GM12891 (cell line): ENCODE measurements around the gene CCR5.

Source experiments
- DNase-seq: peaks from one replicate; pipeline ENCODE4 v3.0.0; 2011; ENCODE audit warnings: low spot score; ENCODE audit not compliant: insufficient read length
- FAIRE-seq: peaks from 2 replicates; lab custom pipeline; 2011; peaks lifted over from hg19 to GRCh38; lab: Jason Lieb, UNC
- PAX5 ChIP-seq: IDR thresholded peaks from 2 replicates; pipeline ENCODE4 v1.6.1; 2011; ENCODE audit warnings: low read length, moderate library complexity, mild to moderate bottlenecking; ENCODE audit not compliant: insufficient read depth, severe bottlenecking
- POLR2A ChIP-seq: IDR thresholded peaks from 2 replicates; pipeline ENCODE4 v1.6.1; 2011; ENCODE audit warnings: low read depth, low read length, control low read depth
- POLR2AphosphoS5 ChIP-seq: IDR thresholded peaks from 2 replicates; pipeline ENCODE4 v1.6.1; 2011; ENCODE audit warnings: low read depth, low read length, control low read depth
- POU2F2 ChIP-seq: IDR thresholded peaks from 2 replicates; pipeline ENCODE4 v1.6.1; 2011; ENCODE audit warnings: low read depth, mild to moderate bottlenecking, control low read depth, low read length, moderate library complexity
- SPI1 ChIP-seq: IDR thresholded peaks from 2 replicates; pipeline ENCODE4 v1.6.1; 2011; ENCODE audit warnings: low read depth, low read length, control low read depth
- TAF1 ChIP-seq: IDR thresholded peaks from 2 replicates; pipeline ENCODE4 v1.6.1; 2011; ENCODE audit warnings: low read depth, low read length, control low read depth

Gene CCR5

DNA sequence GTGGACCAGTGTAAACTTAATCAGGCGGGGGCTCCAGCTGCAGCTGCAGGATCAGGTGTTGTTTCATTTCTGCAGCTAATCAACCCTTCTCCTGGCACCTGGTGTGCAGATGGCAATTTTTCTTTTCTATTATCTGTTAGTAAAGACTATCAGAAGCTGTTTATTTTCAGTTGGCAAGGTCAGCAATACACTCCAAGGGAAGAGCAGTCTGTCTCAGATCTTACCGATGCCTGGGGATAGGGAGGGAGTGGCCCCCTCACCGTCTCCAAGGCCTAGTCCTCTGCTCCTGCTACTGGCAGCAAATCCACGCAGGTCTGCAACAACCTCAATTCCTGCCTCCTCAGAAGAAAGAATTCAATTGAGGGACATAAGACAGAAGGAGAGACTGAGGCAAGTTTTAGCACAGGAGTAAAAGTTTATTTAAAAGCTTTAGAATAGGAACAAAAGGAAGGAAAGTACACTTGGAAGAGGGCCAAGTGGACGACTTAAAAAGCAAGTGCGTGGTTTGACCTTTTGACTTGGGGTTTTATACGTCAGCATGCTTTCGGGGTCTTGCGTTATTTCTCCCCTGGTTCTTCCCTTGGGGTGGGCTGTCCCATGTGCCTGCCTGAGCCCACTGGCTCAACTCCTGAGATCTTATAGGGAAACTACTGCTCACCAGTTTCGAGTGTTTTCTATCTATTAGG is 45.5 kb downstream of the CCR5 start:
- no peak for TF ChIP-seq SPI1
- no peak for TF ChIP-seq POU2F2
- TF ChIP-seq TAF1: no peak
- no peak for TF ChIP-seq PAX5
- TF ChIP-seq POLR2A: no peak
- TF ChIP-seq POLR2AphosphoS5: no peak
- DNase-seq: no peak

GRCh38 chr3:46416811-46417510 is 46.2 kb downstream of the CCR5 start:
- TF ChIP-seq POLR2A (no peak), PAX5 (no peak), SPI1 (no peak), POLR2AphosphoS5 (no peak), TAF1 (no peak), POU2F2 (no peak)
- no peak for DNase-seq
- no peak for FAIRE-seq

More for the DNA sequence above, 45.5 kb downstream of the CCR5 start:
- FAIRE-seq: no peak

- DNase-seq (no peak), FAIRE-seq (no peak)
- TF ChIP-seq TAF1 (no peak), POLR2AphosphoS5 (no peak)
These were observed 47.3 kb downstream of the CCR5 start for GRCh38 chr3:46417841-46418611.

DNA sequence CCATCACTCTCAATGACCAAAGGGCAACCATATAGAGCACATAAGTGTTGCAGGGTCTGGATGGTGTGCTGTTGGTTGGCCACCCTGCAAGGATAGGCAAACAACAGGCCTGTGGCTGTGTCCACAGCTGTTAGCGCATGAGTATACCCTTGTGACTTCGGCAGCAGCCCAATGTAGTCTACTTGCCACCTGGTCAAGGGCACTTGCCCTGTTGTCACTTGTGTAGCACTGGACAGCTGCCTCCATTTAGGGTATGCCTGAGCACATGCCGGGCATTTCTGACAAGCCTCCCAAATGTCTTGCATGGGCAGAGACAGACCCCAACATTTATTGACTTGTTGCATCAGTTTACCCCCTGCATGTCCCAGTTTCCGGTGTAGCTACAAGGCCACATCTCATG is 49.1 kb downstream of the CCR5 start:
- no peak for FAIRE-seq
- DNase-seq: no peak
- TF ChIP-seq POU2F2: no peak
- TF ChIP-seq PAX5: no peak
- TF ChIP-seq POLR2A: no peak
- TF ChIP-seq POLR2AphosphoS5: no peak
- no peak for TF ChIP-seq TAF1
- TF ChIP-seq SPI1: no peak

- no peak for FAIRE-seq
- TF ChIP-seq POLR2AphosphoS5 (no peak), PAX5 (no peak), POU2F2 (no peak), TAF1 (no peak), POLR2A (no peak), SPI1 (no peak)
- no peak for DNase-seq
These were observed 50.2 kb downstream of the CCR5 start for GRCh38 chr3:46420931-46421330.

DNA sequence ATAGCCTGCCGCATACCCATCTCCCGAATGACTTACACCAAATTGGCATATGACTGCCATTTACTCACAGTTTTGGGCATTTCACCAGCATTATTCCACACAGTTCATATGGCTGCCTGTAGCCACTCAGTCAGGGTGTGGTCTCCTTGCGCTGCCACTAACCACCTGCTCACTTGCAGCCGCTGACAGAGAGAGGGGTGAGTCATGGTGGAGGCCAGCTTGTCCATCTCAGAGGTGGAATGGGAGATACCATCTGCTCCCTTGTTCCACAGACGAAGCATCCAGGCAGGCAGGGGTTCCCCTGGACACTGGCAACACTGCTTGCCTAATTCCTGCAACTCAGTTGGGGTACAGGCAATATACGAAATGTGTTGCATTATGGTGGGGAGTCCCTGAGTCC is 51.9 kb downstream of the CCR5 start:
- no peak for FAIRE-seq
- no peak for DNase-seq

DNA sequence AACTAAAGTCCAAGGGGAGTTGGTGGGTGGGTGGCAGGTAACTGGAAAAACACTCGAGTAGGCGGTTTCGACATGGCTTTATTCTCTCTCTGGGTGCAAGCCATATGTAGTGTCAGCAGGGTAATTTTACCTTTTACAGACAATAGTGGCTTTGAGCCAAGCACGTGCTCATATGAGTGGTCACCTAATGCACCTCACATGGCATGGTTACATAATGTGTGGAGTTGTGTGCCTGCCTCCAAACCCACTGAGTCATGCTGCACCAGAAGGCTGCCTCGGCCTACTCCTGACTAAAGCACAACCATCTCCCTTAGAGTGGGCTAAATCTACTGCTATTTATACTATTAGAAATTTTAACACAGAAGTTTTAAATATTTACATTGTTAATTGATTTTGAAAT is 52.8 kb downstream of the CCR5 start:
- TF ChIP-seq POLR2AphosphoS5 (no peak), POU2F2 (no peak), TAF1 (no peak), PAX5 (no peak), SPI1 (no peak)
- FAIRE-seq: no peak
- DNase-seq: no peak

More for the DNA sequence above, 51.9 kb downstream of the CCR5 start:
- TF ChIP-seq TAF1 (no peak), POLR2A (no peak), PAX5 (no peak), POU2F2 (no peak), SPI1 (no peak), POLR2AphosphoS5 (no peak)
